Gastroesophageal sphincter (tissue), 4 donors: ENCODE results near the gene RGS2. TPM values are rescaled to one million over a fixed set of nuclear protein-coding genes. Genes with fewer than 3 reads are reported as not detected.

Source experiments
- ATAC-seq: fragments of 150-250 bp; one replicate; pipeline ENCODE4 v1.9.1; 2016; ENCODE audit warnings: mild to moderate bottlenecking, moderate library complexity
- H3K27ac ChIP-seq, 4 donors: fragments of 200-600 bp; sonication (generic) in 3 of 4; 1 replicate in 3 of 4; 2 replicates in 1 of 4; pipeline ENCODE4 v1.5.1; 2016 to 2019
- H3K27me3 ChIP-seq: fragments of 200-600 bp; sonication (generic); one replicate; pipeline ENCODE4 v1.5.1; 2019
- H3K36me3 ChIP-seq, 2 donors: fragments of 200-600 bp; sonication (generic); one replicate each; pipeline ENCODE4 v1.5.1; 2019; ENCODE audit warnings: control low read depth in 1 of 2
- H3K4me1 ChIP-seq, 3 donors: fragments of 200-600 bp; sonication (generic); 1 replicate in 2 of 3; 2 replicates in 1 of 3; pipeline ENCODE4 v1.5.1; 2016 to 2019; ENCODE audit warnings: control low read depth in 2 of 3
- H3K4me3 ChIP-seq, 2 donors: fragments of 200-600 bp; sonication (generic); one replicate each; pipeline ENCODE4 v1.5.1; 2019; ENCODE audit warnings: mild to moderate bottlenecking in 1 of 2, moderate library complexity in 1 of 2
- H3K9me3 ChIP-seq, 3 donors: fragments of 200-600 bp; sonication (generic); one replicate each; pipeline ENCODE4 v1.5.1; 2017 to 2019; ENCODE audit warnings: control low read depth in 2 of 3
- EP300 ChIP-seq: sonication (generic); formaldehyde crosslinking; IDR thresholded peaks from one replicate; pipeline ENCODE4 v1.6.1; 2017; ENCODE audit warnings: antibody characterized with exemption, mild to moderate bottlenecking
- POLR2A ChIP-seq, 2 donors: fragments of 450-650 bp; IDR thresholded peaks; one replicate each; pipeline ENCODE4 v1.6.1; 2017; ENCODE audit warnings: antibody characterized with exemption in 2 of 2, mild to moderate bottlenecking in 2 of 2, moderate library complexity in 1 of 2
- POLR2AphosphoS5 ChIP-seq: sonication (generic); formaldehyde crosslinking; IDR thresholded peaks from one replicate; pipeline ENCODE4 v1.6.1; 2017; ENCODE audit warnings: antibody characterized with exemption
- WGBS, 2 donors: methylation state at CpG; one replicate each; pipeline ENCODE4 v1.1.5; 2018; ENCODE audit warnings: low coverage in 1 of 2; 5-methylcytosine and 5-hydroxymethylcytosine counted together
- total RNA-seq, 4 donors: library from RNA; depleted of rRNA; stranded (reverse); fragments of >200 nt; gene quantifications; one replicate each; pipeline ENCODE4 v1.1.0, GENCODE V29; 2016
- TF ChIP-seq, protein P1 (sequence below), 4 experiments: fragments of 200-600 bp in 2 of 4; fragments of 450-650 bp in 2 of 4; sonication (generic) in 1 of 4; IDR thresholded peaks; one replicate each; pipeline ENCODE4 v1.5.1; 2017 to 2019; ENCODE audit warnings: antibody characterized with exemption in 4 of 4, mild to moderate bottlenecking in 2 of 4, moderate library complexity in 2 of 4

RGS2 gene
- total RNA-seq, 4 donors from 2014 or later = 297 to 490 (median 461) TPM

DNA sequence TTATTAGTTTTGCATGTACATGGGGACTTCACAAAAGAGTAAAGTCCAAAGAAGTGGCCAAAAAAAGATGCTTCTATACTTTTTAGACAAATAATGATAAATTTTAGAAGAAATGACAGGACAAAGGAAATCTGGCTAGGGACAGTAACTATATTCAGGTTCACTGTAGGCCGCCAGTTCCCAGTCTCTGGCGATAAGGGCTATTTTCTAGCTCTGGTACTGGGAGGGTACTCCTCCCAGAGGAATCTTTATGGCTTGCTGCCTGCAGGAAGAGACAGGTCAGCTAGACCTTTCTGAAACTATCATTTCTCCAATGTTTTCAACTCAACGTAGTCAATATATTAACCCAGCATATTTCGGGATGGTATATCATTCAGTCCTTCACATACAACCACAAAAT lies 37.5 kb upstream of the RGS2 start:
- H3K4me3 ChIP-seq = no peak overlapping the region
- no peaks in the 10 kb centered on the region for H3K9me3 ChIP-seq
- no peak for ATAC-seq
- no peak overlapping the region for H3K27ac ChIP-seq
- H3K36me3 ChIP-seq = no peaks in the 10 kb centered on the region
- 95 to 98% methylated on average over 4 of the region's 4 CpGs for WGBS, 2 donors
- no peaks in the 10 kb centered on the region for H3K4me1 ChIP-seq
- H3K27me3 ChIP-seq = no peaks in the 10 kb centered on the region
- TF ChIP-seq, protein P1, sequence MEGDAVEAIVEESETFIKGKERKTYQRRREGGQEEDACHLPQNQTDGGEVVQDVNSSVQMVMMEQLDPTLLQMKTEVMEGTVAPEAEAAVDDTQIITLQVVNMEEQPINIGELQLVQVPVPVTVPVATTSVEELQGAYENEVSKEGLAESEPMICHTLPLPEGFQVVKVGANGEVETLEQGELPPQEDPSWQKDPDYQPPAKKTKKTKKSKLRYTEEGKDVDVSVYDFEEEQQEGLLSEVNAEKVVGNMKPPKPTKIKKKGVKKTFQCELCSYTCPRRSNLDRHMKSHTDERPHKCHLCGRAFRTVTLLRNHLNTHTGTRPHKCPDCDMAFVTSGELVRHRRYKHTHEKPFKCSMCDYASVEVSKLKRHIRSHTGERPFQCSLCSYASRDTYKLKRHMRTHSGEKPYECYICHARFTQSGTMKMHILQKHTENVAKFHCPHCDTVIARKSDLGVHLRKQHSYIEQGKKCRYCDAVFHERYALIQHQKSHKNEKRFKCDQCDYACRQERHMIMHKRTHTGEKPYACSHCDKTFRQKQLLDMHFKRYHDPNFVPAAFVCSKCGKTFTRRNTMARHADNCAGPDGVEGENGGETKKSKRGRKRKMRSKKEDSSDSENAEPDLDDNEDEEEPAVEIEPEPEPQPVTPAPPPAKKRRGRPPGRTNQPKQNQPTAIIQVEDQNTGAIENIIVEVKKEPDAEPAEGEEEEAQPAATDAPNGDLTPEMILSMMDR (IDR thresholded peaks at IDR 0.05) = no peak
- TF ChIP-seq POLR2A (IDR thresholded peaks at IDR 0.05) (no peak), EP300 (no peak), POLR2AphosphoS5 (no peak)

- ATAC-seq = no peak
- Histone ChIP-seq H3K36me3 (no peaks in the 10 kb centered on the region), H3K4me3 (no peak overlapping the region), H3K27me3 (no peaks in the 10 kb centered on the region), H3K4me1 (no peaks in the 10 kb centered on the region), H3K27ac (no peak overlapping the region), H3K9me3 (no peaks in the 10 kb centered on the region)
- 55 to 72% methylated on average over 2 of the region's 2 CpGs for WGBS, 2 donors
- TF ChIP-seq, protein P1 (IDR thresholded peaks at IDR 0.05) = no peak
- TF ChIP-seq EP300 = no peak
- no peak for TF ChIP-seq POLR2AphosphoS5
- TF ChIP-seq POLR2A (IDR thresholded peaks at IDR 0.05) = no peak
Observed at GRCh38 chr1:192775631-192776030, 33.2 kb upstream of the RGS2 start.

- no peaks in the 10 kb centered on the region for H3K9me3 ChIP-seq
- no peaks in the 10 kb centered on the region for H3K27me3 ChIP-seq
- WGBS, 2 donors = 77 to 86% methylated on average over 2 to 4 of the region's 4 CpGs
- no peaks in the 10 kb centered on the region for H3K36me3 ChIP-seq
- no peak for ATAC-seq
- no peak overlapping the region for H3K4me3 ChIP-seq
- H3K4me1 ChIP-seq = no peaks in the 10 kb centered on the region
- H3K27ac ChIP-seq = no peak overlapping the region
- TF ChIP-seq EP300 (no peak), POLR2A (IDR thresholded peaks at IDR 0.05) (no peak), POLR2AphosphoS5 (no peak)
- TF ChIP-seq, protein P1 (IDR thresholded peaks at IDR 0.05) = no peak
Observed at GRCh38 chr1:192776206-192776605, 32.6 kb upstream of the RGS2 start.

- Histone ChIP-seq H3K4me3 (no peak overlapping the region), H3K27me3 (no peaks in the 10 kb centered on the region), H3K9me3 (no peaks in the 10 kb centered on the region), H3K36me3 (no peaks in the 10 kb centered on the region), H3K27ac (no peak overlapping the region), H3K4me1 (no peaks in the 10 kb centered on the region)
- TF ChIP-seq POLR2A (IDR thresholded peaks at IDR 0.05) (no peak), EP300 (no peak), POLR2AphosphoS5 (no peak)
- TF ChIP-seq, protein P1 (IDR thresholded peaks at IDR 0.05) = no peak
- ATAC-seq = no peak
- 64 to 84% methylated on average over 3 of the region's 3 CpGs for WGBS, 2 donors
Observed at GRCh38 chr1:192776998-192777397, 31.8 kb upstream of the RGS2 start.

DNA sequence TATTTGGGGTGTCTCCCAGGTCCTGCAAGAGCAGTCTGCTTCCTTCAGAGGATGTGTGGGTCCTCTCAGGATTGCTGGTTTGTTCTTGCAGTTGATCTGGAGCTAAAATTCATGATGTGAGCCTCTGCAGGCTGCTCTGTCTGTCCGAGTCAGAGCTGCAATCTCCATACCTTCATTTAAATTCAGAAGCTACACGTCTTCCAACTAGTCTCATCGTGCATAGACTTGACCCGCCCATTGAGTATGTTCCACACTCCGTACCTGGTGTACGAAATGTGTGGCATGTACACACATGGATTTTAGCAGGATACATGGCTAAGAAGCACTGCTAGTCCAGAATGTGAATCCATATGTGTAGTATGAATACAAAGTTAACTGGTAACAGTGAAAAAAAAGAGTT lies 25.0 kb upstream of the RGS2 start:
- no peaks in the 10 kb centered on the region for H3K27me3 ChIP-seq
- no peak for ATAC-seq
- no peak for TF ChIP-seq EP300
- TF ChIP-seq POLR2AphosphoS5 = no peak
- TF ChIP-seq POLR2A (IDR thresholded peaks at IDR 0.05) = no peak
- H3K4me1 ChIP-seq = no peaks in the 10 kb centered on the region
- H3K9me3 ChIP-seq = no peaks in the 10 kb centered on the region
- H3K27ac ChIP-seq = no peak overlapping the region
- no peaks in the 10 kb centered on the region for H3K36me3 ChIP-seq
- WGBS, 2 donors = 92 to 100% methylated on average over 1 to 6 of the region's 6 CpGs
- no peak overlapping the region for H3K4me3 ChIP-seq
